Parietal lobe (tissue), 2 donors: Measurements from ENCODE around the gene PRM3. TPM values are rescaled to one million over a fixed set of nuclear protein-coding genes. Genes with fewer than 3 reads are reported as not detected.

ENCODE experiments used
- small RNA-seq: library from RNA; depleted of rRNA; stranded (forward); fragments of <200 nt; gene quantifications from one replicate; pipeline ENCODE3, GENCODE V24; 2014; ENCODE audit warnings: low replicate concordance
- total RNA-seq: library from RNA; depleted of rRNA; stranded (reverse); fragments of >200 nt; gene quantifications from one replicate; pipeline ENCODE4 v1.2.3, GENCODE V29; 2014

PRM3 gene
- not detected for total RNA-seq

GRCh38 chr16:11272921-11273720 is at the start of gene PRM3:
TSS of gene PRM3 (minus strand) at chr16:11273629. CDS start at chr16:11273595, 34 bp downstream.

GRCh38 chr16:11280616-11281522 is 7.4 kb upstream of the PRM3 start, which contains the start of gene PRM1:
TSS of gene PRM1 (minus strand) at chr16:11281330. CDS start at chr16:11281238, 92 bp downstream.

GRCh38 chr16:11276143-11276895 is 2.9 kb upstream of the PRM3 start, which contains the start of gene PRM2:
TSS of gene PRM2 (minus strand) at chr16:11276480. CDS start at chr16:11276370, 110 bp downstream.

GRCh38 chr16:11268921-11269375 is 4.5 kb downstream of the PRM3 start, which contains the start of gene TNP2:
TSS of gene TNP2 (minus strand) at chr16:11269325. CDS start at chr16:11269262, 63 bp downstream.

GRCh38 chr16:11255737-11256660 is 17.4 kb downstream of the PRM3 start, which contains the start of gene SOCS1:
TSS of gene SOCS1 (minus strand) at chr16:11256204. CDS start at chr16:11255478, 726 bp downstream.

Small RNAs within 50 kb of the gene (small RNA-seq; reads per million reads assigned to genes)
- gene MIR548H2: not detected
- gene RF00019: not detected
- not detected for gene RF00554

Other genes starting within 250 kb of the PRM3 start
- 0.63 TPM for gene SOCS1, start 17.4 kb downstream of the PRM3 start, total RNA-seq
- not detected for gene TNP2, start 4.3 kb downstream of the PRM3 start, total RNA-seq
- not detected for gene PRM2, start 2.9 kb upstream of the PRM3 start, total RNA-seq
- not detected for gene PRM1, start 7.7 kb upstream of the PRM3 start, total RNA-seq
- 4.1 TPM for gene RMI2, start 71.8 kb upstream of the PRM3 start, total RNA-seq